Transverse colon (tissue), 4 donors: ENCODE measurements around the gene ARIH2. TPM values are rescaled to one million over a fixed set of nuclear protein-coding genes. Genes with fewer than 3 reads are reported as not detected.

Experiments
- DNase-seq: peaks from one replicate; pipeline ENCODE4 v3.0.0-alpha.2; 2019
- H3K27ac ChIP-seq, 4 donors: fragments of 200-600 bp; sonication (generic); 2 replicates each; pipeline ENCODE4 v1.5.1; 2016 to 2018; ENCODE audit warnings: inconsistent platforms in 4 of 4
- H3K27me3 ChIP-seq: fragments of 200-600 bp; sonication (generic); 2 replicates; pipeline ENCODE4 v1.5.1; 2017; ENCODE audit warnings: inconsistent platforms
- H3K36me3 ChIP-seq, 4 donors: fragments of 200-600 bp; sonication (generic); 2 replicates each; pipeline ENCODE4 v1.5.1; 2017 to 2019; ENCODE audit warnings: inconsistent platforms in 4 of 4
- H3K4me1 ChIP-seq, 4 donors: fragments of 200-600 bp; sonication (generic); 2 replicates each; pipeline ENCODE4 v1.5.1; 2017 to 2020; ENCODE audit warnings: inconsistent platforms in 4 of 4
- H3K4me3 ChIP-seq, 4 donors: fragments of 200-600 bp; sonication (generic); 1 replicate in 1 of 4; 2 replicates in 3 of 4; pipeline versions ENCODE4 v1.5.1 to v1.6.1; 2017 to 2019; ENCODE audit warnings: inconsistent platforms in 4 of 4
- H3K9me3 ChIP-seq, 2 donors: fragments of 200-600 bp; sonication (generic); 2 replicates each; pipeline ENCODE4 v1.5.1; 2017 to 2019; ENCODE audit warnings: inconsistent platforms in 2 of 2
- EP300 ChIP-seq: sonication (generic); formaldehyde crosslinking; IDR thresholded peaks from one replicate; pipeline ENCODE4 v1.6.1; 2017; ENCODE audit warnings: antibody characterized with exemption, low read depth
- POLR2A ChIP-seq: fragments of 450-650 bp; IDR thresholded peaks from one replicate; pipeline ENCODE4 v1.6.1; 2016; ENCODE audit warnings: antibody characterized with exemption, mild to moderate bottlenecking, moderate library complexity
- POLR2AphosphoS5 ChIP-seq, 3 donors: sonication (generic); formaldehyde crosslinking; IDR thresholded peaks; one replicate each; pipeline ENCODE4 v1.6.1; 2016; ENCODE audit warnings: antibody characterized with exemption in 3 of 3
- WGBS, 2 donors: methylation state at CpG; one replicate each; pipeline ENCODE4 v1.1.5; 2018; ENCODE audit warnings: low coverage in 1 of 2; 5-methylcytosine and 5-hydroxymethylcytosine counted together
- in situ Hi-C, 4 donors: fragments of 200-750 bp; cut with MboI; loops; one replicate each; pipeline versions ENCODE4 v1.15.0 to v1.15.1; 2017; ENCODE audit warnings: low sequenced_read_pairs in 3 of 4, low pct_ligation_motif_present in 1 of 4, low pct_unique_long_range_greater_than_20kb in 1 of 4
- intact Hi-C: fragments of 100-400 bp; cut with DNase I; formaldehyde crosslinking; loops from one replicate; pipeline ENCODE4 v1.15.1; 2023; ENCODE audit warnings: low total_unique reads
- small RNA-seq, 4 donors: library from RNA; depleted of rRNA; stranded (forward); fragments of <200 nt; gene quantifications; one replicate each; pipeline ENCODE3, GENCODE V24; 2016
- total RNA-seq, 4 donors: library from RNA; depleted of rRNA; stranded (reverse); fragments of >200 nt; gene quantifications; one replicate each; pipeline ENCODE4 v1.1.0, GENCODE V29; 2016
- TF ChIP-seq, protein P1 (sequence below), 5 experiments: fragments of 200-600 bp in 3 of 5; fragments of 450-650 bp in 2 of 5; sonication (generic) in 3 of 5; IDR thresholded peaks; 1 replicate in 2 of 5; 2 replicates in 3 of 5; pipeline ENCODE4 v1.5.1; 2016 to 2017; ENCODE audit warnings: antibody characterized with exemption in 5 of 5, inconsistent platforms in 3 of 5, mild to moderate bottlenecking in 2 of 5, moderate library complexity in 1 of 5

Gene ARIH2
- total RNA-seq, 4 donors from 2014 or later: 82.6 to 269 (median 115) TPM

DNA sequence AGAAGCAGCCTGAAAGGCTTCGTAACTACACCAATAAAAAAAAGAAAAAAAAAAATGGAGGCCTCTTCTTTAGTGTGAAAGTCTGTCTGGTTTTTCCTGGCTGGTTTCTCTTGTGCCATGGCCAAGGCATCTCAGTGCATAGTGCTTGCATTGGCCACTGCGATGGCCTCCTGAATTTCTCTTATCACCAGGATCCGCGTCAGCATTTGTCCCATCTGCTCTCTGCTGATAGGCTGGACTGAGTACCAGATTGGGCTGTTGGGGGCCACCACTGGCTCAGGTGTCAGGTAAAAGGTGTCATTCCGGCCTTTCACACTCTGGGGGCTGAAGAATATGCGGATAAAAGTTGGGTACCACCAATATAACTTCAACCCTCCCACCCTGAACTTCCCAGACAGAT, 111.7 kb downstream of the ARIH2 start:
- Histone ChIP-seq H3K9me3 (no peaks in the 10 kb centered on the region), H3K36me3 (peaks cover 0 to 24% (median 12%) of the 10 kb centered on the region in 4 donors), H3K4me3 (no peak overlapping the region), H3K27ac (peak overlapping the region in 1 of 4 donors; percentile 94), H3K4me1 (peaks cover 10 to 18% (median 15%) of the 10 kb centered on the region in 4 donors), H3K27me3 (no peaks in the 10 kb centered on the region)
- 90% methylated on average over 6 of the region's 6 CpGs; no CpG with 5 or more reads in 1 of the 2 donors for WGBS, 2 donors
- DNase-seq: no peak
- TF ChIP-seq POLR2AphosphoS5 (IDR thresholded peaks at IDR 0.05) (no peak), POLR2A (no peak), EP300 (no peak)
- TF ChIP-seq, protein P1, sequence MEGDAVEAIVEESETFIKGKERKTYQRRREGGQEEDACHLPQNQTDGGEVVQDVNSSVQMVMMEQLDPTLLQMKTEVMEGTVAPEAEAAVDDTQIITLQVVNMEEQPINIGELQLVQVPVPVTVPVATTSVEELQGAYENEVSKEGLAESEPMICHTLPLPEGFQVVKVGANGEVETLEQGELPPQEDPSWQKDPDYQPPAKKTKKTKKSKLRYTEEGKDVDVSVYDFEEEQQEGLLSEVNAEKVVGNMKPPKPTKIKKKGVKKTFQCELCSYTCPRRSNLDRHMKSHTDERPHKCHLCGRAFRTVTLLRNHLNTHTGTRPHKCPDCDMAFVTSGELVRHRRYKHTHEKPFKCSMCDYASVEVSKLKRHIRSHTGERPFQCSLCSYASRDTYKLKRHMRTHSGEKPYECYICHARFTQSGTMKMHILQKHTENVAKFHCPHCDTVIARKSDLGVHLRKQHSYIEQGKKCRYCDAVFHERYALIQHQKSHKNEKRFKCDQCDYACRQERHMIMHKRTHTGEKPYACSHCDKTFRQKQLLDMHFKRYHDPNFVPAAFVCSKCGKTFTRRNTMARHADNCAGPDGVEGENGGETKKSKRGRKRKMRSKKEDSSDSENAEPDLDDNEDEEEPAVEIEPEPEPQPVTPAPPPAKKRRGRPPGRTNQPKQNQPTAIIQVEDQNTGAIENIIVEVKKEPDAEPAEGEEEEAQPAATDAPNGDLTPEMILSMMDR (IDR thresholded peaks at IDR 0.05): no peak
- intact Hi-C loops (no loop called here), in situ Hi-C loops (no loop called here)

DNA sequence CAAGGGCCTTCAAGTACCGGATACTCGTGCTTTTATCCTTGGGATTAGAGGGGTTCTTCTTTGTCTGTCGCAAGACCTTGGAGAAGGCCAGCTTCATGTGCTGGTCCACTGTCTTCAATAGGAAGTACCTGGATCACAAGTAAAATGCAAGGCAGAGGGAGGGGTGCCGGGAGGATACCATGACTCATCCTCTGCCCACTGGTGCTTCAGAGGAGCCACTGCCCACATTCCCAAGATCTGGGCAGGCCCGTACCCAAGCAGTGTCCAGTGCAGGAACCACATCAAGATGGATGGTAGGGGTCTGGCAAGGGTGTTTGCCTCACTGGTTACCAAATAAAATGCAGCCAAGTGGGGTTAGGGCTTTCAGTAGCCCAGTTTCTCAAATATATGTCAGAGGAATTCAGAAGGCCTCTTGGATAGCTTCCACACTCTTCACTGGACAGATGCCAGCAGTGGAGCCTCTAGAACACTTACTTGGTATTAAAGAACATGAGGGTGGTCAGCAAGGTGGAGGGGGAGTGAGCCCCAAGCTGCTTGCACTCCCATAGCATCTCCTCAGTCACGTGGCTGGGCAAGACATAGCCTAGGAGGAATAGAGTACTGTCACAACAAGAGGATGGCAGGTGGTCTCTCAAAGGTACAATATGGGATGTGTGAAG, 114.1 kb downstream of the ARIH2 start:
- TF ChIP-seq EP300 (no peak), POLR2A (no peak), POLR2AphosphoS5 (IDR thresholded peaks at IDR 0.05) (no peak)
- TF ChIP-seq, protein P1 (IDR thresholded peaks at IDR 0.05): no peak
- Histone ChIP-seq H3K4me3 (no peak overlapping the region), H3K9me3 (no peaks in the 10 kb centered on the region), H3K27ac (no peak overlapping the region), H3K27me3 (no peaks in the 10 kb centered on the region), H3K36me3 (peaks cover 0 to 28% (median 8%) of the 10 kb centered on the region in 4 donors), H3K4me1 (peaks cover 10 to 17% (median 14%) of the 10 kb centered on the region in 4 donors)
- in situ Hi-C loops: no loop called here
- intact Hi-C loops: no loop called here
- WGBS, 2 donors: 94% methylated on average over 6 of the region's 6 CpGs; no CpG with 5 or more reads in 1 of the 2 donors
- DNase-seq: no peak

DNA sequence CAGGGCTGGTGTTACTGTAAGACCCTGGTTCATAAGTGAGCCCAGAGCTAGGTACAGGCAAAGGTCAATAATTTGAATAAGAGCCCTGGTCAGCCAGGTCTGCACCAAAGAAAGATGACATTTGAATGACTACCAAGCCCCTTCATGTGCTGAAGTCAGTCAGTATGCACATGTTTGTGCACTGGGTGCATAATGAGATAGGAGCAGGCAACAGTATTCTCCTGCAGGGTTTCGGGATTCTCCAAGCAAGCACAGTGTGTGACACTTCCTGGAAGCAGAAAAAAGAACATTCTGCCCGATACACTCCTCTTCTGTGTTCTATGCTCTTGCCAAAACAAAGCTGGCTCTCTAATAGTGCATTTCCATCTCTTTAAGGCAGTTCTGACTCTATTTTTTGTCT, 116.0 kb downstream of the ARIH2 start:
- Histone ChIP-seq H3K9me3 (no peaks in the 10 kb centered on the region), H3K27me3 (no peaks in the 10 kb centered on the region), H3K27ac (no peak overlapping the region), H3K4me3 (no peak overlapping the region), H3K4me1 (peaks cover 0 to 3% (median under 1%) of the 10 kb centered on the region in 4 donors), H3K36me3 (peaks cover 0 to 38% (median 8%) of the 10 kb centered on the region in 4 donors)
- in situ Hi-C loops (no loop called here), intact Hi-C loops (no loop called here)
- no peak for DNase-seq
- TF ChIP-seq POLR2A: no peak
- TF ChIP-seq EP300: no peak
- TF ChIP-seq, protein P1 (IDR thresholded peaks at IDR 0.05): no peak
- no peak for TF ChIP-seq POLR2AphosphoS5 (IDR thresholded peaks at IDR 0.05)
- 89% methylated on average over 2 of the region's 2 CpGs; no CpG with 5 or more reads in 1 of the 2 donors for WGBS, 2 donors

DNA sequence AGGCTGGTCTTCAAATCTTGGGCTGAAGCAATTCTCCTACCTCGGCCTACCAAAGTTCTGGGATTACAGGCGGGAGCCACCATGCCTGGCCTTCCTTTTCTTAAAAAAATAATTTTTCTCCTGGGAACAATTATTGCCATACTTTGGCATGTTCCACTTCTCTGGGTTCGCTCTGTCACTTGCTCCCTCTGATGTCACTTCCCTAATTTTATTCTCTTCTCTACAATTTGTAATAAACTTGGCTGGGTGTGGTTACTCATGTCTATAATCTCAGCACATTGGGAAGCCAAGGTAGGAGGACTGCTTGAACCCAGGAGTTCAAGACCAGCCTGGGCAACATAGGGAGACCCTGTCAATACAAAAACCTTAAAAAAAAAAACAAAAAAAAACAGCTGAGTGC, 116.6 kb downstream of the ARIH2 start:
- in situ Hi-C loops: no loop called here
- peaks cover 0 to 38% (median 8%) of the 10 kb centered on the region in 4 donors for H3K36me3 ChIP-seq

More for the DNA sequence above, 116.6 kb downstream of the ARIH2 start:
- no peak overlapping the region for H3K4me3 ChIP-seq
- intact Hi-C loops: no loop called here
- no peak for TF ChIP-seq EP300
- TF ChIP-seq, protein P1 (IDR thresholded peaks at IDR 0.05): no peak
- TF ChIP-seq POLR2AphosphoS5 (IDR thresholded peaks at IDR 0.05): no peak
- TF ChIP-seq POLR2A: no peak
- H3K27ac ChIP-seq: no peak overlapping the region
- WGBS, 2 donors: 90 to 100% methylated on average over 2 to 3 of the region's 3 CpGs
- H3K9me3 ChIP-seq: no peaks in the 10 kb centered on the region
- no peak for DNase-seq
- H3K4me1 ChIP-seq: no peaks in the 10 kb centered on the region
- no peaks in the 10 kb centered on the region for H3K27me3 ChIP-seq

Small RNA genes within 50 kb of the gene (small RNA-seq; reads per million reads assigned to genes)
- 7,556 to 14,897 (median 13,428) reads per million in 4 donors for gene MIR191
- gene MIR425: 51.4 to 200 (median 75.7) reads per million in 4 donors

Other genes starting within 250 kb of the ARIH2 start
- gene NCKIPSD, start 232.9 kb upstream of the ARIH2 start, total RNA-seq: 10 to 100 TPM; 42.3 to 74.6 (median 49.2) TPM
- 100 to 1,000 TPM; 169 to 255 (median 225) TPM for gene IP6K2, start 201.6 kb upstream of the ARIH2 start, total RNA-seq
- 10 to 100 TPM; 20.3 to 59.1 (median 40.8) TPM for gene PRKAR2A, start 71.0 kb upstream of the ARIH2 start, total RNA-seq
- gene SLC25A20, start 20.0 kb upstream of the ARIH2 start, total RNA-seq: 10 to 100 TPM in 3 of 4 donors, 1 to 10 TPM in 1; 8.4 to 83.8 (median 31.7) TPM
- gene P4HTM, start 71.4 kb downstream of the ARIH2 start, total RNA-seq: 100 to 1,000 TPM in 1 of 4 donors, 10 to 100 TPM in 3; 43.4 to 100 (median 76.6) TPM
- 100 to 1,000 TPM in 3 of 4 donors, 10 to 100 TPM in 1; 76.0 to 162 (median 146) TPM for gene WDR6, start 88.5 kb downstream of the ARIH2 start, total RNA-seq
- 100 to 1,000 TPM in 1 of 4 donors, 10 to 100 TPM in 3; 30.4 to 136 (median 42.0) TPM for gene DALRD3, start 99.7 kb downstream of the ARIH2 start, total RNA-seq
- 100 to 1,000 TPM in 1 of 4 donors, 10 to 100 TPM in 3; 30.4 to 125 (median 88.1) TPM for gene NDUFAF3, start 103.3 kb downstream of the ARIH2 start, total RNA-seq
- gene IMPDH2, start 110.6 kb downstream of the ARIH2 start, total RNA-seq: 100 to 1,000 TPM in 1 of 4 donors, 10 to 100 TPM in 3; 25.1 to 106 (median 72.7) TPM
- 100 to 1,000 TPM in 1 of 4 donors, 10 to 100 TPM in 3; 76.4 to 122 (median 84.7) TPM for gene QRICH1, start 175.2 kb downstream of the ARIH2 start, total RNA-seq
- gene QARS1, start 185.9 kb downstream of the ARIH2 start, total RNA-seq: 100 to 1,000 TPM; 403 to 873 (median 447) TPM
- 10 to 100 TPM; 66.5 to 86.2 (median 71.7) TPM for gene USP19, start 202.0 kb downstream of the ARIH2 start, total RNA-seq
- gene LAMB2, start 214.2 kb downstream of the ARIH2 start, total RNA-seq: 100 to 1,000 TPM; 141 to 290 (median 177) TPM
- gene CCDC71, start 247.5 kb downstream of the ARIH2 start, total RNA-seq: 10 to 100 TPM; 26.2 to 33.9 (median 31.3) TPM